ENCODE results near the gene TBC1D19. TPM values are rescaled to one million over a fixed set of nuclear protein-coding genes. Genes with fewer than 3 reads are reported as not detected.
"Not testable (repeated sequence)": the region's sequence is repeated elsewhere in the genome, so short reads cannot be mapped to it uniquely, and the experiment has no call there.

TBC1D19 gene
- 13.3 and 21.9 TPM in 2 replicates for total RNA-seq
- 7.9 and 11.0 TPM in 2 replicates for polyA plus RNA-seq

- Histone ChIP-seq H3K27me3 (no peaks in the 10 kb centered on the region), H3K4me1 (ENCODE audit: insufficient read depth) (peaks cover 6% of the 10 kb centered on the region), H3K27ac (peak within 1 kb of the TSS; percentile 88), H4K20me1 (ENCODE audit: insufficient read depth, poor library complexity, severe bottlenecking) (no peaks in the 10 kb centered on the region), H3K9me3 (ENCODE audit: low read depth) (no peaks in the 10 kb centered on the region), H2AFZ (peak within 1 kb of the TSS; percentile 99), H3K4me3 (peak within 1 kb of the TSS; percentile 79), H3K79me2 (peaks cover 46% of the 10 kb centered on the region), H3K4me2 (peak within 1 kb of the TSS; percentile 83), H3K9me2 (replicated peaks; ENCODE audit: insufficient read depth) (no peaks in the 10 kb centered on the region), H3K36me3 (replicated peaks; ENCODE audit: insufficient read depth, low read depth) (no peaks in the 10 kb centered on the region)
- TF ChIP-seq EZH2phosphoT487 (IDR thresholded peaks at IDR 0.05; ENCODE audit: low read depth, severe bottlenecking, unreplicated experiment) = no peak
- TF ChIP-seq CTCF (IDR thresholded peaks at IDR 0.05; ENCODE audit: poor library complexity) = no peak
- TF ChIP-seq EZH2 (IDR thresholded peaks at IDR 0.05; ENCODE audit: borderline replicate concordance) = no peak
- 2% methylated on average over 39 of the region's 39 CpGs for WGBS (ENCODE audit: low lambda C conversion rate, missing lambda C conversion rate)
- peak; percentile 93 for DNase-seq (ENCODE audit: low spot score)
Measured at GRCh38 chr4:26583865-26584652, at the start of gene TBC1D19. Gene TBC1D19 (plus strand): TSS chr4:26584084. CDS start chr4:26584194, 110 bp downstream.

GRCh38 chr4:26542991-26543390 lies 40.9 kb upstream of the TBC1D19 start:
- H4K20me1 ChIP-seq (ENCODE audit: insufficient read depth, poor library complexity, severe bottlenecking) = no peaks in the 10 kb centered on the region
- no peaks in the 10 kb centered on the region for H3K79me2 ChIP-seq
- H3K4me1 ChIP-seq (ENCODE audit: insufficient read depth) = no peaks in the 10 kb centered on the region
- no peak overlapping the region for H3K4me3 ChIP-seq
- no peak overlapping the region for H2AFZ ChIP-seq
- H3K9me3 ChIP-seq (ENCODE audit: low read depth) = no peaks in the 10 kb centered on the region
- no peaks in the 10 kb centered on the region for H3K27me3 ChIP-seq
- WGBS (ENCODE audit: low lambda C conversion rate, missing lambda C conversion rate) = 86% methylated on average over 3 of the region's 3 CpGs
- TF ChIP-seq CTCF (IDR thresholded peaks at IDR 0.05; ENCODE audit: poor library complexity) = no peak
- TF ChIP-seq EZH2 (IDR thresholded peaks at IDR 0.05; ENCODE audit: borderline replicate concordance) = no peak
- no peak for TF ChIP-seq EZH2phosphoT487 (IDR thresholded peaks at IDR 0.05; ENCODE audit: low read depth, severe bottlenecking, unreplicated experiment)
- no peaks in the 10 kb centered on the region for H3K36me3 ChIP-seq (replicated peaks; ENCODE audit: insufficient read depth, low read depth)
- H3K27ac ChIP-seq = no peak overlapping the region
- no peaks in the 10 kb centered on the region for H3K9me2 ChIP-seq (replicated peaks; ENCODE audit: insufficient read depth)
- no peak for DNase-seq (ENCODE audit: low spot score)
- no peak overlapping the region for H3K4me2 ChIP-seq

GRCh38 chr4:26544421-26544820 lies 39.5 kb upstream of the TBC1D19 start:
- H3K27me3 ChIP-seq = no peaks in the 10 kb centered on the region
- no peaks in the 10 kb centered on the region for H3K36me3 ChIP-seq (replicated peaks; ENCODE audit: insufficient read depth, low read depth)
- H3K9me3 ChIP-seq (ENCODE audit: low read depth) = no peaks in the 10 kb centered on the region
- no peak overlapping the region for H3K4me3 ChIP-seq
- DNase-seq (ENCODE audit: low spot score) = no peak
- WGBS (ENCODE audit: low lambda C conversion rate, missing lambda C conversion rate) = 98% methylated on average over 2 of the region's 2 CpGs
- no peak overlapping the region for H3K27ac ChIP-seq
- H2AFZ ChIP-seq = no peak overlapping the region
- H3K4me1 ChIP-seq (ENCODE audit: insufficient read depth) = no peaks in the 10 kb centered on the region
- H3K79me2 ChIP-seq = no peaks in the 10 kb centered on the region
- H3K9me2 ChIP-seq (replicated peaks; ENCODE audit: insufficient read depth) = no peaks in the 10 kb centered on the region
- H3K4me2 ChIP-seq = no peak overlapping the region
- no peaks in the 10 kb centered on the region for H4K20me1 ChIP-seq (ENCODE audit: insufficient read depth, poor library complexity, severe bottlenecking)
- no peak for TF ChIP-seq EZH2phosphoT487 (IDR thresholded peaks at IDR 0.05; ENCODE audit: low read depth, severe bottlenecking, unreplicated experiment)
- TF ChIP-seq CTCF (IDR thresholded peaks at IDR 0.05; ENCODE audit: poor library complexity) = no peak
- no peak for TF ChIP-seq EZH2 (IDR thresholded peaks at IDR 0.05; ENCODE audit: borderline replicate concordance)

GRCh38 chr4:26548379-26548778 lies 35.5 kb upstream of the TBC1D19 start:
- not testable (repeated sequence) for H3K79me2 ChIP-seq; H3K36me3 ChIP-seq (replicated peaks; ENCODE audit: insufficient read depth, low read depth); H3K4me3 ChIP-seq; DNase-seq (ENCODE audit: low spot score); H3K4me2 ChIP-seq; H3K4me1 ChIP-seq (ENCODE audit: insufficient read depth); H3K9me3 ChIP-seq (ENCODE audit: low read depth); H3K27me3 ChIP-seq; H2AFZ ChIP-seq; H4K20me1 ChIP-seq (ENCODE audit: insufficient read depth, poor library complexity, severe bottlenecking); H3K27ac ChIP-seq; H3K9me2 ChIP-seq (replicated peaks; ENCODE audit: insufficient read depth)
- 64% methylated on average over 1 of the region's 1 CpG for WGBS (ENCODE audit: low lambda C conversion rate, missing lambda C conversion rate)

All from hepatocyte (in vitro differentiated cells).